ENCODE data around the gene NCSTN. TPM values are rescaled to one million over a fixed set of nuclear protein-coding genes. Genes with fewer than 3 reads are reported as not detected.

NCSTN gene
- total RNA-seq, 4 donors from 2014 or later, result 30.6 to 101 (median 67.3) TPM

GRCh38 chr1:160367934-160368923 lies 25.0 kb downstream of the NCSTN start:
- intact Hi-C loops (cut with DNase I; ENCODE audit: low total_unique reads) (loop anchor here (5.0 kb wide), 1 partner anchor 164 kb away; no protein-coding TSS in a partner anchor), in situ Hi-C loops (cut with MboI; ENCODE audit: low pct_ligation_motif_present in 1 of 4, low pct_unique_long_range_greater_than_20kb in 1 of 4, low sequenced_read_pairs in 3 of 4) (no loop called here)
- peaks cover 5% of the 10 kb centered on the region for H3K27me3 ChIP-seq
- H3K4me1 ChIP-seq, result no peaks in the 10 kb centered on the region
- TF ChIP-seq POLR2AphosphoS5 (IDR thresholded peaks at IDR 0.05) (no peak), CTCF (IDR thresholded peaks at IDR 0.05) (no peak), EP300 (IDR thresholded peaks at IDR 0.05; ENCODE audit: low read depth) (no peak), POLR2A (IDR thresholded peaks at IDR 0.05) (no peak)
- H3K36me3 ChIP-seq, result no peaks in the 10 kb centered on the region
- H3K9me3 ChIP-seq, result no peaks in the 10 kb centered on the region
- 63 to 79% methylated on average over 2 to 4 of the region's 4 CpGs for WGBS, 2 donors (ENCODE audit: low coverage in 1 of 2)
- no peak overlapping the region for H3K27ac ChIP-seq
- H3K4me3 ChIP-seq, result no peak overlapping the region
- no peak for DNase-seq

GRCh38 chr1:160369087-160369486 lies 25.9 kb downstream of the NCSTN start:
- DNase-seq, result no peak
- intact Hi-C loops (cut with DNase I; ENCODE audit: low total_unique reads) (loop anchor here (5.0 kb wide), 1 partner anchor 163 kb away; no protein-coding TSS in a partner anchor), in situ Hi-C loops (cut with MboI; ENCODE audit: low pct_ligation_motif_present in 1 of 4, low pct_unique_long_range_greater_than_20kb in 1 of 4, low sequenced_read_pairs in 3 of 4) (no loop called here)
- Histone ChIP-seq H3K36me3 (no peaks in the 10 kb centered on the region), H3K4me1 (no peaks in the 10 kb centered on the region), H3K4me3 (no peak overlapping the region), H3K9me3 (no peaks in the 10 kb centered on the region), H3K27me3 (peaks cover 5% of the 10 kb centered on the region), H3K27ac (no peak overlapping the region)
- TF ChIP-seq EP300 (IDR thresholded peaks at IDR 0.05; ENCODE audit: low read depth) (no peak), CTCF (IDR thresholded peaks at IDR 0.05) (no peak), POLR2A (IDR thresholded peaks at IDR 0.05) (no peak), POLR2AphosphoS5 (IDR thresholded peaks at IDR 0.05) (no peak)
- 57% methylated on average over 1 of the region's 1 CpG; no CpG with 5 or more reads in 1 of the 2 donors for WGBS, 2 donors (ENCODE audit: low coverage in 1 of 2)

- Histone ChIP-seq H3K36me3 (no peaks in the 10 kb centered on the region), H3K27me3 (peaks cover 5% of the 10 kb centered on the region), H3K4me3 (no peak overlapping the region), H3K9me3 (no peaks in the 10 kb centered on the region), H3K4me1 (peaks cover 0 to under 1% (median 0%) of the 10 kb centered on the region in 4 donors), H3K27ac (no peak overlapping the region)
- in situ Hi-C loops (cut with MboI; ENCODE audit: low pct_ligation_motif_present in 1 of 4, low pct_unique_long_range_greater_than_20kb in 1 of 4, low sequenced_read_pairs in 3 of 4), result no loop called here
- 0 to 85% methylated on average over 1 to 40 of the region's 42 CpGs for WGBS, 2 donors (ENCODE audit: low coverage in 1 of 2)
- no peak for DNase-seq
- no peak for TF ChIP-seq POLR2AphosphoS5 (IDR thresholded peaks at IDR 0.05)
- no peak for TF ChIP-seq EP300 (IDR thresholded peaks at IDR 0.05; ENCODE audit: low read depth)
- no peak for TF ChIP-seq POLR2A (IDR thresholded peaks at IDR 0.05)
- TF ChIP-seq CTCF (IDR thresholded peaks at IDR 0.05), result no peak
- intact Hi-C loops (cut with DNase I; ENCODE audit: low total_unique reads), result no loop called here
Observed at GRCh38 chr1:160370561-160371345, 27.6 kb downstream of the NCSTN start.

- DNase-seq, result no peak
- no peak for TF ChIP-seq POLR2AphosphoS5 (IDR thresholded peaks at IDR 0.05)
- no peak for TF ChIP-seq CTCF (IDR thresholded peaks at IDR 0.05)
- TF ChIP-seq EP300 (IDR thresholded peaks at IDR 0.05; ENCODE audit: low read depth), result no peak
- no peak for TF ChIP-seq POLR2A (IDR thresholded peaks at IDR 0.05)
- Histone ChIP-seq H3K27me3 (peaks cover 5% of the 10 kb centered on the region), H3K36me3 (no peaks in the 10 kb centered on the region), H3K4me1 (peaks cover 0 to 6% (median 2%) of the 10 kb centered on the region in 4 donors), H3K27ac (no peak overlapping the region), H3K9me3 (no peaks in the 10 kb centered on the region), H3K4me3 (no peak overlapping the region)
- in situ Hi-C loops (cut with MboI; ENCODE audit: low pct_ligation_motif_present in 1 of 4, low pct_unique_long_range_greater_than_20kb in 1 of 4, low sequenced_read_pairs in 3 of 4), result no loop called here
- intact Hi-C loops (cut with DNase I; ENCODE audit: low total_unique reads), result no loop called here
Observed at GRCh38 chr1:160371346-160371631, 28.1 kb downstream of the NCSTN start.

All from transverse colon (tissue), 4 donors.